A549 (cell line): ENCODE data around the gene PIAS4.

Experiments used
- CBX8 ChIP-seq: fragments of 200-600 bp; sonication (generic); IDR thresholded peaks from 2 replicates; pipeline ENCODE4 v1.6.1; 2016
- EP300 ChIP-seq, 2 experiments: fragments of >200 bp; sonication (Bioruptor Twin); formaldehyde crosslinking; IDR thresholded peaks; 2 replicates in 1 of 2; 3 replicates in 1 of 2; pipeline ENCODE4 v1.6.1; 2016 to 2017
- JUN ChIP-seq, 2 experiments: fragments of >200 bp; sonication (Bioruptor Twin); formaldehyde crosslinking; IDR thresholded peaks; 2 replicates in 1 of 2; 3 replicates in 1 of 2; pipeline ENCODE4 v1.6.1; 2016 to 2017
- POLR2A ChIP-seq: IDR thresholded peaks from 2 replicates; pipeline ENCODE4 v1.6.1; 2012; ENCODE audit warnings: mild to moderate bottlenecking, low read length
- SMC3 ChIP-seq: fragments of >200 bp; sonication (Bioruptor Twin); formaldehyde crosslinking; IDR thresholded peaks from 3 replicates; pipeline ENCODE4 v1.6.1; 2018; ENCODE audit warnings: inconsistent platforms
- SREBF2 ChIP-seq: fragments of 450-650 bp; IDR thresholded peaks from 2 replicates; pipeline ENCODE4 v1.6.1; 2014; ENCODE audit warnings: mild to moderate bottlenecking, moderate library complexity
- ZNF302 ChIP-seq: fragments of 250-450 bp; sonication (Bioruptor Pico); IDR thresholded peaks from 2 replicates; pipeline ENCODE4 v1.9.0; 2021; ENCODE audit warnings: inconsistent platforms, mild to moderate bottlenecking, moderate library complexity
- TF ChIP-seq, protein P1 (sequence below): fragments of >200 bp; sonication (Bioruptor Twin); formaldehyde crosslinking; IDR thresholded peaks from 3 replicates; pipeline ENCODE4 v1.5.1; 2016

DNA sequence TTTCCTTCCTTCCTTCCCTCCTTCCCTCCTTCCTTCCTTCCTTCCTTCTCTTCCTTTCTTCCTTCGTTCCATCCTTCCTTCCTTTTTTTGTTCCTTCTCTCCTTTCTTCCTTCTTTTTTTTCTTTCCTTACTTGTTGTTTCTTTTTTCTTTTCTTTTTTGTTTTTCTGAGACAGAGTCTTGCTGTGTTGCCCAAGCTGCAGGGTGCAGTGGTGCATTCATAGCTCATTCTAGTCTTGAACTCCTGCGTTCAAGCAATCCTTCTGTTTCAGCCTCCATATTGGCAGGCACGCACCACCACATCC, 16.8 kb upstream of the PIAS4 start:
- TF ChIP-seq EP300 (IDR thresholded peaks at IDR 0.05) (no peak), SMC3 (no peak), POLR2A (no peak), SREBF2 (no peak), JUN (IDR thresholded peaks at IDR 0.05) (no peak), ZNF302 (CRISPR knock-in tag) (no peak), CBX8 (no peak)
- TF ChIP-seq, protein P1, sequence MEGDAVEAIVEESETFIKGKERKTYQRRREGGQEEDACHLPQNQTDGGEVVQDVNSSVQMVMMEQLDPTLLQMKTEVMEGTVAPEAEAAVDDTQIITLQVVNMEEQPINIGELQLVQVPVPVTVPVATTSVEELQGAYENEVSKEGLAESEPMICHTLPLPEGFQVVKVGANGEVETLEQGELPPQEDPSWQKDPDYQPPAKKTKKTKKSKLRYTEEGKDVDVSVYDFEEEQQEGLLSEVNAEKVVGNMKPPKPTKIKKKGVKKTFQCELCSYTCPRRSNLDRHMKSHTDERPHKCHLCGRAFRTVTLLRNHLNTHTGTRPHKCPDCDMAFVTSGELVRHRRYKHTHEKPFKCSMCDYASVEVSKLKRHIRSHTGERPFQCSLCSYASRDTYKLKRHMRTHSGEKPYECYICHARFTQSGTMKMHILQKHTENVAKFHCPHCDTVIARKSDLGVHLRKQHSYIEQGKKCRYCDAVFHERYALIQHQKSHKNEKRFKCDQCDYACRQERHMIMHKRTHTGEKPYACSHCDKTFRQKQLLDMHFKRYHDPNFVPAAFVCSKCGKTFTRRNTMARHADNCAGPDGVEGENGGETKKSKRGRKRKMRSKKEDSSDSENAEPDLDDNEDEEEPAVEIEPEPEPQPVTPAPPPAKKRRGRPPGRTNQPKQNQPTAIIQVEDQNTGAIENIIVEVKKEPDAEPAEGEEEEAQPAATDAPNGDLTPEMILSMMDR = no peak
